PC-9 (cell line): ENCODE results near the gene STAG1. TPM values are rescaled to one million over a fixed set of nuclear protein-coding genes. Genes with fewer than 3 reads are reported as not detected.

ENCODE experiments used
- BruUV-seq: library from RNA; stranded (reverse); fragments of 400-500 nt; replicated peaks from 2 replicates; lab custom pipeline; 2021; lab: Mats Ljungman, UMichigan
- CTCF ChIA-PET: fragments of 300-600 bp; sonication (Branson Sonifier 250); formaldehyde crosslinking; loops from one replicate; lab custom pipeline; 2022; ENCODE audit warnings: antibody characterized with exemption; lab: Charles Lee
- POLR2A ChIA-PET: fragments of 300-600 bp; sonication (Branson Sonifier 250); formaldehyde crosslinking; loops from one replicate; lab custom pipeline; 2022; ENCODE audit warnings: antibody characterized with exemption; ENCODE audit not compliant: unreplicated experiment; lab: Charles Lee
- DNase-seq, 2 experiments: peaks; one replicate each; pipeline versions ENCODE4 v3.0.0 to v3.0.0-alpha.2; 2015 to 2022; ENCODE audit warnings: mixed read lengths in 1 of 2
- H2AFZ ChIP-seq: fragments of 200-600 bp; sonication (generic); 2 replicates; pipeline ENCODE4 v1.8.1; 2017; ENCODE audit warnings: antibody characterized with exemption
- H3F3A ChIP-seq: fragments of 200-600 bp; sonication (generic); 2 replicates; pipeline ENCODE4 v1.8.1; 2017; ENCODE audit warnings: antibody characterized with exemption, mild to moderate bottlenecking, low read depth; ENCODE audit not compliant: insufficient read depth
- H3K27ac ChIP-seq: fragments of 200-600 bp; sonication (generic); 2 replicates; pipeline ENCODE4 v1.6.1; 2016; ENCODE audit warnings: mixed run types
- H3K27me3 ChIP-seq: fragments of 200-600 bp; sonication (generic); 2 replicates; pipeline ENCODE4 v1.6.1; 2016; ENCODE audit warnings: low read depth, mixed run types; ENCODE audit not compliant: insufficient read depth
- H3K36me3 ChIP-seq: fragments of 200-600 bp; sonication (generic); 2 replicates; pipeline ENCODE4 v1.6.1; 2016; ENCODE audit warnings: low read depth, mixed run types
- H3K4me1 ChIP-seq: fragments of 200-600 bp; sonication (generic); replicated peaks from 2 replicates; pipeline ENCODE4 v1.6.1; 2016; ENCODE audit warnings: mixed run types; ENCODE audit not compliant: insufficient read depth
- H3K4me2 ChIP-seq: fragments of 200-600 bp; sonication (generic); 2 replicates; pipeline ENCODE4 v1.6.1; 2017; ENCODE audit warnings: mixed run types
- H3K4me3 ChIP-seq: fragments of 200-600 bp; sonication (generic); 2 replicates; pipeline ENCODE4 v1.6.1; 2016; ENCODE audit warnings: mixed run types
- H3K79me2 ChIP-seq: fragments of 200-600 bp; sonication (generic); 2 replicates; pipeline ENCODE4 v1.6.1; 2017; ENCODE audit warnings: low read depth, mixed run types
- H3K9me2 ChIP-seq: fragments of 200-600 bp; sonication (generic); 2 replicates; pipeline ENCODE4 v1.8.1; 2017; ENCODE audit warnings: mild to moderate bottlenecking; ENCODE audit not compliant: insufficient read depth
- H3K9me3 ChIP-seq: fragments of 200-600 bp; sonication (generic); 2 replicates; pipeline ENCODE4 v1.8.1; 2016; ENCODE audit warnings: low read depth; ENCODE audit not compliant: insufficient read depth
- H4K20me1 ChIP-seq: fragments of 200-600 bp; sonication (generic); 2 replicates; pipeline ENCODE4 v1.8.1; 2017; ENCODE audit not compliant: insufficient read depth
- CTCF ChIP-seq: fragments of 200-600 bp; sonication (generic); conservative IDR thresholded peaks from 2 replicates; pipeline ENCODE4 v1.6.1; 2017; ENCODE audit warnings: mixed run types, antibody characterized with exemption, mild to moderate bottlenecking, moderate library complexity
- EZH2 ChIP-seq: fragments of 200-600 bp; sonication (generic); IDR thresholded peaks from 2 replicates; pipeline ENCODE4 v1.8.0; 2017; ENCODE audit warnings: antibody characterized with exemption, low read depth
- intact Hi-C: fragments of 100-400 bp; cut with micrococcal nuclease; formaldehyde crosslinking; loops from one replicate; pipeline ENCODE4 v1.10.0; 2022; ENCODE audit not compliant: unreplicated experiment
- total RNA-seq: library from RNA; stranded (reverse); gene quantifications from 2 replicates; pipeline ENCODE4 v1.2.3, GENCODE V29; 2021

The STAG1 gene
- total RNA-seq, 1 experiment from 2014 or later: 39.3 TPM

- CTCF ChIA-PET: no interaction called here
- Histone ChIP-seq H3F3A (peaks cover 4% of the 10 kb centered on the region; the same call in 1 of the 2 replicates), H4K20me1 (no peaks in the 10 kb centered on the region), H3K27ac (no peak overlapping the region), H3K9me3 (no peaks in the 10 kb centered on the region), H3K4me1 (peaks cover 11% of the 10 kb centered on the region; the same call in 1 of the 2 replicates), H2AFZ (no peak overlapping the region), H3K4me2 (no peak overlapping the region), H3K4me3 (no peak overlapping the region), H3K79me2 (no peaks in the 10 kb centered on the region), H3K36me3 (0 out of 2 replicates have a peak, but pooled peaks cover 5% of the 10 kb centered on the region), H3K27me3 (no peaks in the 10 kb centered on the region), H3K9me2 (no peaks in the 10 kb centered on the region)
- no peak for TF ChIP-seq EZH2
- TF ChIP-seq CTCF: no peak
- BruUV-seq: no TSS peak
- POLR2A ChIA-PET: no interaction called here
- intact Hi-C loops: no loop called here
- DNase-seq: no peak
Measured at GRCh38 chr3:136604961-136605360, 147.2 kb downstream of the STAG1 start.

GRCh38 chr3:136602818-136603217 lies 149.4 kb downstream of the STAG1 start:
- ChIA-PET CTCF (no interaction called here), POLR2A (no interaction called here)
- Histone ChIP-seq H3F3A (peaks cover 9% of the 10 kb centered on the region; the same call in 1 of the 2 replicates), H3K9me3 (no peaks in the 10 kb centered on the region), H3K36me3 (0 out of 2 replicates have a peak, but pooled peaks cover 4% of the 10 kb centered on the region), H3K27ac (no peak overlapping the region), H3K79me2 (no peaks in the 10 kb centered on the region), H3K4me1 (peaks cover 11% of the 10 kb centered on the region; the same call in 1 of the 2 replicates), H3K9me2 (no peaks in the 10 kb centered on the region), H3K4me2 (no peak overlapping the region), H3K27me3 (no peaks in the 10 kb centered on the region), H3K4me3 (no peak overlapping the region), H2AFZ (no peak overlapping the region), H4K20me1 (no peaks in the 10 kb centered on the region)
- no TSS peak for BruUV-seq
- TF ChIP-seq EZH2: no peak
- TF ChIP-seq CTCF: no peak
- intact Hi-C loops: no loop called here
- no peak for DNase-seq

GRCh38 chr3:136595913-136596697 lies 156.1 kb downstream of the STAG1 start:
- BruUV-seq: no TSS peak
- intact Hi-C loops: no loop called here
- no peak overlapping the region for H2AFZ ChIP-seq
- CTCF ChIA-PET: no interaction called here
- no peak overlapping the region for H3K27ac ChIP-seq
- H3F3A ChIP-seq: peaks cover 13% of the 10 kb centered on the region; the same call in 1 of the 2 replicates
- H3K36me3 ChIP-seq: no peaks in the 10 kb centered on the region
- H3K27me3 ChIP-seq: no peaks in the 10 kb centered on the region
- DNase-seq: no peak
- H3K79me2 ChIP-seq: peaks cover 5% of the 10 kb centered on the region; the same call in 1 of the 2 replicates
- TF ChIP-seq CTCF: no peak
- no peak for TF ChIP-seq EZH2
- H4K20me1 ChIP-seq: no peaks in the 10 kb centered on the region; the same call in 1 of the 2 replicates
- no peaks in the 10 kb centered on the region for H3K9me2 ChIP-seq
- no peaks in the 10 kb centered on the region for H3K4me1 ChIP-seq
- H3K4me3 ChIP-seq: no peak overlapping the region
- H3K9me3 ChIP-seq: no peaks in the 10 kb centered on the region
- H3K4me2 ChIP-seq: no peak overlapping the region
- POLR2A ChIA-PET: interaction anchor here (0.7 kb wide), 1 partner anchor 9 kb away, joined by 5 read pairs; no protein-coding TSS in a partner anchor
